SK-N-SH treated with all-trans-retinoic acid at 6 μM for 48 hours (cell line): ENCODE results near the gene PIGC.

Experiments
- CREB5 ChIP-seq: fragments of 250-450 bp; sonication (Bioruptor Pico); IDR thresholded peaks from 2 replicates; pipeline ENCODE4 v1.5.1; 2020; ENCODE audit warnings: low read depth, mild to moderate bottlenecking, moderate library complexity
- RARB ChIP-seq: fragments of 250-450 bp; sonication (Bioruptor Pico); IDR thresholded peaks from 2 replicates; pipeline ENCODE4 v1.8.0; 2021; ENCODE audit warnings: mild to moderate bottlenecking, moderate library complexity
- TCF4 ChIP-seq: fragments of 250-450 bp; sonication (Bioruptor Pico); IDR thresholded peaks from 2 replicates; pipeline ENCODE4 v1.8.0; 2021; ENCODE audit warnings: mild to moderate bottlenecking, moderate library complexity, borderline replicate concordance
- ZFP30 ChIP-seq: fragments of 450-650 bp; formaldehyde crosslinking; IDR thresholded peaks from 2 replicates; pipeline ENCODE4 v1.5.0; 2022; ENCODE audit warnings: mild to moderate bottlenecking, moderate library complexity
- TF ChIP-seq, protein P1 (sequence below): fragments of 250-450 bp; sonication (Bioruptor Pico); IDR thresholded peaks from 2 replicates; pipeline ENCODE4 v1.8.0; 2020; ENCODE audit warnings: mild to moderate bottlenecking, moderate library complexity, borderline replicate concordance

DNA sequence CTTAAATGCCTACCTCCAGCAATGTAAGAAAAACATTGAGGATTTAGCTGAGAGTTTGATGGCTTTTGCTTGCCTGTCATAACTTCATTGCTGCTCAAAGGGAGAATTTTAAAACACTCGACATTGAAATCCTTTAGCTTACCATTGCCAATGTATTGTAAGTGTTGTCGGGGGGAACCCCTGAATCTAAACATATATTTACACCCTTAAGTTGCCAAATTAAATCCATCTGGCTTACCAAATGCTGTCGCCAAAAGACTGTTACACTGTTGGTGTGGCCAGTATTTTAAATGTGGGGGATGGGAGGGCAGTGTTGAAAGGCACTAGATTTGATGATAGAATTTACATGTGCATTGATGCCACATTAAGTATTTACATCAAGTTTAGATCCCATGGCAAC lies 48.3 kb downstream of the PIGC start:
- no peak for TF ChIP-seq RARB (CRISPR knock-in tag)
- TF ChIP-seq TCF4 (CRISPR knock-in tag): no peak
- TF ChIP-seq, protein P1, sequence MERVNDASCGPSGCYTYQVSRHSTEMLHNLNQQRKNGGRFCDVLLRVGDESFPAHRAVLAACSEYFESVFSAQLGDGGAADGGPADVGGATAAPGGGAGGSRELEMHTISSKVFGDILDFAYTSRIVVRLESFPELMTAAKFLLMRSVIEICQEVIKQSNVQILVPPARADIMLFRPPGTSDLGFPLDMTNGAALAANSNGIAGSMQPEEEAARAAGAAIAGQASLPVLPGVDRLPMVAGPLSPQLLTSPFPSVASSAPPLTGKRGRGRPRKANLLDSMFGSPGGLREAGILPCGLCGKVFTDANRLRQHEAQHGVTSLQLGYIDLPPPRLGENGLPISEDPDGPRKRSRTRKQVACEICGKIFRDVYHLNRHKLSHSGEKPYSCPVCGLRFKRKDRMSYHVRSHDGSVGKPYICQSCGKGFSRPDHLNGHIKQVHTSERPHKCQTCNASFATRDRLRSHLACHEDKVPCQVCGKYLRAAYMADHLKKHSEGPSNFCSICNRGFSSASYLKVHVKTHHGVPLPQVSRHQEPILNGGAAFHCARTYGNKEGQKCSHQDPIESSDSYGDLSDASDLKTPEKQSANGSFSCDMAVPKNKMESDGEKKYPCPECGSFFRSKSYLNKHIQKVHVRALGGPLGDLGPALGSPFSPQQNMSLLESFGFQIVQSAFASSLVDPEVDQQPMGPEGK (CRISPR knock-in tag): no peak
- no peak for TF ChIP-seq CREB5 (CRISPR knock-in tag)
- TF ChIP-seq ZFP30: no peak
